ENCODE results near the gene CDK16. TPM values are rescaled to one million over a fixed set of nuclear protein-coding genes. Genes with fewer than 3 reads are reported as not detected.
A peak's percentile ranks its signal among the peaks of the same experiment; 100 is the strongest.

The CDK16 gene
- polyA plus RNA-seq, 1 donor (not counting 4 experiments of a cell fraction or from before 2014, with no cell fraction given) = 79.3 TPM

- Histone ChIP-seq H3K27ac (ENCODE audit: control insufficient read depth, insufficient read depth, low read length) (peak overlapping the region; percentile 84), H3K9ac (ENCODE audit: control insufficient read depth, extremely low read depth, insufficient read depth, low read length) (peak overlapping the region; percentile 87), H3K9me1 (ENCODE audit: control insufficient read depth, extremely low read depth, insufficient read depth, low read length) (no peaks in the 10 kb centered on the region), H3K4me1 (ENCODE audit: control insufficient read depth, extremely low read depth, insufficient read depth, low read length) (peaks cover 38% of the 10 kb centered on the region), H3K9me3 (ENCODE audit: control insufficient read depth, low read depth, low read length) (no peaks in the 10 kb centered on the region), H2AFZ (ENCODE audit: control insufficient read depth, low read length) (peak overlapping the region; percentile 51), H3K4me3 (ENCODE audit: control insufficient read depth in 2 of 3, extremely low read depth in 1 of 3, insufficient read depth in 2 of 3, low read depth in 1 of 3, low read length in 3 of 3) (peak overlapping the region; percentile 52 to 73 (median 68)), H4K20me1 (ENCODE audit: control insufficient read depth, extremely low read depth, insufficient read depth, low read length) (peaks cover 2% of the 10 kb centered on the region), H3K27me3 (ENCODE audit: control insufficient read depth, extremely low read depth, insufficient read depth, low read length) (no peaks in the 10 kb centered on the region), H3K36me3 (ENCODE audit: control insufficient read depth in 2 of 2, extremely low read depth in 1 of 2, insufficient read depth in 2 of 2, low read length in 2 of 2) (peaks cover 4 to 14% of the 10 kb centered on the region in 2 experiments), H3K79me2 (ENCODE audit: control insufficient read depth, insufficient read depth, low read length) (peaks cover 39% of the 10 kb centered on the region), H3K4me2 (ENCODE audit: control insufficient read depth, extremely low read depth, insufficient read depth, low read depth, low read length) (peak overlapping the region; percentile 80)
- FAIRE-seq (no peak), DNase-seq (ENCODE audit: low read depth, low spot score) (no peak)
- TF ChIP-seq EZH2 (IDR thresholded peaks at IDR 0.05; ENCODE audit: low read length) (no peak), CTCF (optimal IDR thresholded peaks at IDR 0.05 in 1 of 3, IDR thresholded peaks at IDR 0.05 in 1 of 3, conservative IDR thresholded peaks at IDR 0.05 in 1 of 3; ENCODE audit: extremely low read depth in 1 of 3, insufficient read depth in 2 of 3, low read length in 3 of 3) (no peak)
- dilution Hi-C loops (cut with MboI; ENCODE audit: extremely low pct_ligation_motif_present, low sequenced_read_pairs) = no loop called here
Measured at GRCh38 chrX:47191806-47192401, 26.6 kb upstream of the CDK16 start.

- dilution Hi-C loops (cut with MboI; ENCODE audit: extremely low pct_ligation_motif_present, low sequenced_read_pairs) = no loop called here
Measured at GRCh38 chrX:47193475-47194193, 24.8 kb upstream of the CDK16 start, which contains the start of gene UBA1. UBA1 (plus strand) TSS chrX:47193829; CDS start chrX:47198803, 4,974 bp downstream.

More at GRCh38 chrX:47193475-47194193, 24.8 kb upstream of the CDK16 start, which contains the start of gene UBA1:
- Histone ChIP-seq H3K9me1 (ENCODE audit: control insufficient read depth, extremely low read depth, insufficient read depth, low read length) (no peaks in the 10 kb centered on the region), H3K4me1 (ENCODE audit: control insufficient read depth, extremely low read depth, insufficient read depth, low read length) (peaks cover 38% of the 10 kb centered on the region), H3K27me3 (ENCODE audit: control insufficient read depth, extremely low read depth, insufficient read depth, low read length) (no peaks in the 10 kb centered on the region), H3K9me3 (ENCODE audit: control insufficient read depth, low read depth, low read length) (no peaks in the 10 kb centered on the region), H3K79me2 (ENCODE audit: control insufficient read depth, insufficient read depth, low read length) (peaks cover 56% of the 10 kb centered on the region), H3K36me3 (ENCODE audit: control insufficient read depth in 2 of 2, extremely low read depth in 1 of 2, insufficient read depth in 2 of 2, low read length in 2 of 2) (peaks cover 12 to 27% of the 10 kb centered on the region in 2 experiments), H3K27ac (ENCODE audit: control insufficient read depth, insufficient read depth, low read length) (peak within 1 kb of the TSS; percentile 94), H4K20me1 (ENCODE audit: control insufficient read depth, extremely low read depth, insufficient read depth, low read length) (peaks cover 17% of the 10 kb centered on the region), H2AFZ (ENCODE audit: control insufficient read depth, low read length) (peak within 1 kb of the TSS; percentile 81), H3K4me2 (ENCODE audit: control insufficient read depth, extremely low read depth, insufficient read depth, low read depth, low read length) (peak within 1 kb of the TSS; percentile 99), H3K4me3 (ENCODE audit: control insufficient read depth in 2 of 3, extremely low read depth in 1 of 3, insufficient read depth in 2 of 3, low read depth in 1 of 3, low read length in 3 of 3) (peak within 1 kb of the TSS; percentile 93 to 99 (median 97)), H3K9ac (ENCODE audit: control insufficient read depth, extremely low read depth, insufficient read depth, low read length) (peak within 1 kb of the TSS; percentile 98)
- FAIRE-seq (peak; percentile 96), DNase-seq (ENCODE audit: low read depth, low spot score) (peak; percentile 88)
- TF ChIP-seq CTCF (optimal IDR thresholded peaks at IDR 0.05 in 1 of 3, IDR thresholded peaks at IDR 0.05 in 1 of 3, conservative IDR thresholded peaks at IDR 0.05 in 1 of 3; ENCODE audit: extremely low read depth in 1 of 3, insufficient read depth in 2 of 3, low read length in 3 of 3) (peak in 2 of 3 experiments; percentile 75 to 87), EZH2 (IDR thresholded peaks at IDR 0.05; ENCODE audit: low read length) (no peak)

All from keratinocyte (primary cell).